GM06990 (cell line): ENCODE data around the gene ETV3.

Experiments
- DNase-seq: peaks from one replicate; pipeline ENCODE4 v3.0.0-alpha.2; 2011; ENCODE audit not compliant: insufficient read length; ENCODE audit errors: extremely low read depth
- H3K27me3 ChIP-seq: replicated peaks from 2 replicates; pipeline ENCODE4 v1.6.0; 2011; ENCODE audit warnings: low read length; ENCODE audit not compliant: control insufficient read depth, insufficient read depth
- H3K36me3 ChIP-seq: 2 replicates; pipeline ENCODE4 v1.5.1; 2011; ENCODE audit warnings: low read length; ENCODE audit not compliant: control insufficient read depth, insufficient read depth
- H3K4me3 ChIP-seq: replicated peaks from 2 replicates; pipeline ENCODE4 v1.5.1; 2011; ENCODE audit warnings: low read depth, mild to moderate bottlenecking, control low read depth, low read length
- CTCF ChIP-seq: IDR thresholded peaks from 2 replicates; pipeline ENCODE4 v1.5.1; 2011; ENCODE audit warnings: low read length, control low read depth, mild to moderate bottlenecking, inconsistent platforms; ENCODE audit not compliant: insufficient read depth, poor library complexity, severe bottlenecking

The ETV3 gene

GRCh38 chr1:157141212-157141855 is 3.1 kb upstream of the ETV3 start:
- Histone ChIP-seq H3K36me3 (no peaks in the 10 kb centered on the region), H3K4me3 (no peak overlapping the region), H3K27me3 (no peaks in the 10 kb centered on the region)
- no peak for TF ChIP-seq CTCF
- no peak for DNase-seq

- Histone ChIP-seq H3K27me3 (no peaks in the 10 kb centered on the region), H3K4me3 (no peak overlapping the region), H3K36me3 (peaks cover 2% of the 10 kb centered on the region; the same call in 1 of the 2 replicates)
- TF ChIP-seq CTCF, result no peak
- no peak for DNase-seq
These were observed 1.9 kb upstream of the ETV3 start for GRCh38 chr1:157140063-157140588.

GRCh38 chr1:157139052-157139715 is 989 bp upstream of the ETV3 start:
- Histone ChIP-seq H3K27me3 (no peaks in the 10 kb centered on the region), H3K4me3 (peak overlapping the region; percentile 99), H3K36me3 (peaks cover 4% of the 10 kb centered on the region)
- DNase-seq, result no peak
- no peak for TF ChIP-seq CTCF

- TF ChIP-seq CTCF, result no peak
- no peak for DNase-seq
- H3K36me3 ChIP-seq, result peaks cover 6% of the 10 kb centered on the region
These were observed 581 bp downstream of the ETV3 start for GRCh38 chr1:157137408-157138219.

GRCh38 chr1:157137046-157137407 is 1.2 kb downstream of the ETV3 start:
- peaks cover 8% of the 10 kb centered on the region for H3K36me3 ChIP-seq
- no peak for DNase-seq
- peak overlapping the region; percentile 99 for H3K4me3 ChIP-seq
- TF ChIP-seq CTCF, result no peak
- H3K27me3 ChIP-seq, result no peaks in the 10 kb centered on the region

More at GRCh38 chr1:157137408-157138219, 581 bp downstream of the ETV3 start:
- Histone ChIP-seq H3K27me3 (no peaks in the 10 kb centered on the region), H3K4me3 (peak overlapping the region; percentile 99)
